HCT116 (cell line): ENCODE results near the gene GPRC5D. TPM values are rescaled to one million over a fixed set of nuclear protein-coding genes. Genes with fewer than 3 reads are reported as not detected.
A peak's percentile ranks its signal among the peaks of the same experiment; 100 is the strongest.

Experiments used
- ATAC-seq: fragments of 200-7000 bp; cut with Tn5 transposase; 2 replicates; pipeline ENCODE4 v1.9.1; 2020; ENCODE audit warnings: mild to moderate bottlenecking, moderate library complexity
- BruUV-seq: library from RNA; stranded (reverse); fragments of 400-500 nt; replicated peaks from 2 replicates; lab custom pipeline; 2021; lab: Mats Ljungman, UMichigan
- CTCF ChIA-PET: fragments of 300-600 bp; sonication (Branson Sonifier 250); formaldehyde crosslinking; loops from one replicate; lab custom pipeline; 2021; ENCODE audit warnings: antibody characterized with exemption; lab: Charles Lee
- POLR2A ChIA-PET: fragments of 300-600, 350-600 bp; sonication (Branson Sonifier 250); formaldehyde crosslinking; loops from one replicate; lab custom pipeline; 2021; ENCODE audit warnings: antibody characterized with exemption; lab: Charles Lee
- RAD21 ChIA-PET, 2 experiments: fragments of 300-600 bp; sonication (Branson Sonifier 250); formaldehyde crosslinking; loops; one replicate each; lab custom pipeline; 2023; ENCODE audit warnings: low total read pairs in 2 of 2; ENCODE audit not compliant: uncharacterized antibody in 2 of 2, unreplicated experiment in 2 of 2, low non-redundant PET in 1 of 2; lab: Charles Lee
- DNase-seq: peaks from one replicate; pipeline ENCODE4 v3.0.0-alpha.2; 2010; ENCODE audit warnings: low read depth, low spot score
- H2AFZ ChIP-seq: fragments of 200-600 bp; shearing (Covaris generic), sonication (generic); 2 replicates; pipeline ENCODE4 v1.6.1; 2017; ENCODE audit warnings: low read depth, mixed run types, mixed read lengths, antibody characterized with exemption, low read length; ENCODE audit not compliant: poor library complexity, severe bottlenecking
- H3K27ac ChIP-seq: 2 replicates; pipeline ENCODE4 v1.5.1; 2012; ENCODE audit warnings: low read depth, low read length
- H3K27me3 ChIP-seq: fragments of 200-600 bp; sonication (generic); 2 replicates; pipeline ENCODE4 v1.6.1; 2016; ENCODE audit warnings: mixed run types, low read length, mixed read lengths; ENCODE audit not compliant: insufficient read depth
- H3K36me3 ChIP-seq, 2 experiments: fragments of 200-500 bp in 1 of 2; fragments of 200-600 bp in 1 of 2; sonication (Bioruptor generic) in 1 of 2; sonication (generic) in 1 of 2; 2 replicates each; pipeline versions ENCODE4 v1.5.1 to v1.6.1; 2014 to 2016; ENCODE audit warnings: low read length in 2 of 2, inconsistent platforms in 1 of 2, mixed read lengths in 1 of 2, mixed run types in 1 of 2; ENCODE audit not compliant: insufficient read depth in 2 of 2, control insufficient read depth in 1 of 2
- H3K4me1 ChIP-seq, 2 experiments: fragments of 200-600 bp in 1 of 2; sonication (generic) in 1 of 2; 2 replicates each; pipeline versions ENCODE4 v1.5.1 to v1.6.1; 2012 to 2017; ENCODE audit warnings: low read length in 2 of 2, inconsistent platforms in 1 of 2, mild to moderate bottlenecking in 1 of 2, mixed read lengths in 1 of 2, mixed run types in 1 of 2, moderate library complexity in 1 of 2; ENCODE audit not compliant: insufficient read depth in 2 of 2, control insufficient read depth in 1 of 2
- H3K4me2 ChIP-seq: fragments of 200-600 bp; sonication (generic); 2 replicates; pipeline ENCODE4 v1.6.1; 2017; ENCODE audit warnings: mixed run types, low read length, mixed read lengths
- H3K4me3 ChIP-seq, 2 experiments: fragments of 200-600 bp in 1 of 2; sonication (generic) in 1 of 2; replicated peaks in 1 of 2; 2 replicates each; pipeline ENCODE4 v1.5.1; 2011 to 2016; ENCODE audit warnings: low read length in 2 of 2, control low read depth in 1 of 2, low read depth in 1 of 2, mild to moderate bottlenecking in 1 of 2, mixed read lengths in 1 of 2, mixed run types in 1 of 2
- H3K79me2 ChIP-seq: fragments of 200-600 bp; sonication (generic); 2 replicates; pipeline ENCODE4 v1.6.1; 2017; ENCODE audit warnings: mild to moderate bottlenecking, mixed run types, low read length, moderate library complexity, mixed read lengths; ENCODE audit not compliant: insufficient read depth
- H3K9ac ChIP-seq: fragments of 200-600 bp; sonication (generic); 2 replicates; pipeline ENCODE4 v1.6.1; 2016; ENCODE audit warnings: low read length, mixed read lengths
- H3K9me2 ChIP-seq: fragments of 200-600 bp; sonication (generic), shearing (Covaris generic); 2 replicates; pipeline ENCODE4 v1.6.1; 2017; ENCODE audit warnings: mixed run types, mild to moderate bottlenecking, moderate library complexity; ENCODE audit not compliant: insufficient read depth
- H3K9me3 ChIP-seq, 2 experiments: fragments of 200-500 bp in 1 of 2; fragments of 200-600 bp in 1 of 2; sonication (Bioruptor generic) in 1 of 2; sonication (generic) in 1 of 2; 2 replicates each; pipeline ENCODE4 v1.6.1; 2014 to 2017; ENCODE audit warnings: low read length in 2 of 2, mixed read lengths in 2 of 2, inconsistent platforms in 1 of 2, low read depth in 1 of 2, mild to moderate bottlenecking in 1 of 2, mixed run types in 1 of 2, moderate library complexity in 1 of 2; ENCODE audit not compliant: control insufficient read depth in 1 of 2, insufficient read depth in 1 of 2
- H4K20me1 ChIP-seq: fragments of 200-600 bp; sonication (generic), shearing (Covaris generic); 2 replicates; pipeline ENCODE4 v1.6.1; 2017; ENCODE audit warnings: mixed run types, mild to moderate bottlenecking, moderate library complexity; ENCODE audit not compliant: insufficient read depth
- RAD21 ChIP-seq: IDR thresholded peaks from 2 replicates; pipeline ENCODE4 v1.6.1; 2012; ENCODE audit warnings: low read depth, mild to moderate bottlenecking
- SIN3A ChIP-seq: IDR thresholded peaks from 2 replicates; pipeline ENCODE4 v1.6.1; 2012; ENCODE audit warnings: low read depth
- TCF7L2 ChIP-seq: IDR thresholded peaks from 2 replicates; pipeline ENCODE4 v1.7.0; 2011; ENCODE audit warnings: borderline replicate concordance, inconsistent platforms; ENCODE audit not compliant: insufficient read depth, insufficient read length; ENCODE audit errors: extremely low read depth
- intact Hi-C: fragments of 100-400 bp; cut with micrococcal nuclease; formaldehyde crosslinking; loops from 2 replicates; pipeline ENCODE4 v1.10.0; 2022
- total RNA-seq: library from RNA; stranded (reverse); gene quantifications from one replicate; pipeline ENCODE4 v1.2.1, GENCODE V29; 2021; ENCODE audit not compliant: unreplicated experiment
- TF ChIP-seq, protein P1 (sequence below), 3 experiments: fragments of 200-600 bp in 1 of 3; sonication (generic) in 1 of 3; IDR thresholded peaks in 2 of 3; conservative IDR thresholded peaks in 1 of 3; 2 replicates each; pipeline ENCODE4 v1.5.1; 2012 to 2017; ENCODE audit warnings: low read depth in 2 of 3, low read length in 2 of 3, antibody characterized with exemption in 1 of 3, borderline replicate concordance in 1 of 3, control low read depth in 1 of 3, mild to moderate bottlenecking in 1 of 3, mixed read lengths in 1 of 3, mixed run types in 1 of 3, moderate library complexity in 1 of 3; ENCODE audit not compliant: insufficient read depth in 1 of 3

Gene GPRC5D
- total RNA-seq, 1 experiment from 2014 or later: not detected

- TF ChIP-seq, protein P1, sequence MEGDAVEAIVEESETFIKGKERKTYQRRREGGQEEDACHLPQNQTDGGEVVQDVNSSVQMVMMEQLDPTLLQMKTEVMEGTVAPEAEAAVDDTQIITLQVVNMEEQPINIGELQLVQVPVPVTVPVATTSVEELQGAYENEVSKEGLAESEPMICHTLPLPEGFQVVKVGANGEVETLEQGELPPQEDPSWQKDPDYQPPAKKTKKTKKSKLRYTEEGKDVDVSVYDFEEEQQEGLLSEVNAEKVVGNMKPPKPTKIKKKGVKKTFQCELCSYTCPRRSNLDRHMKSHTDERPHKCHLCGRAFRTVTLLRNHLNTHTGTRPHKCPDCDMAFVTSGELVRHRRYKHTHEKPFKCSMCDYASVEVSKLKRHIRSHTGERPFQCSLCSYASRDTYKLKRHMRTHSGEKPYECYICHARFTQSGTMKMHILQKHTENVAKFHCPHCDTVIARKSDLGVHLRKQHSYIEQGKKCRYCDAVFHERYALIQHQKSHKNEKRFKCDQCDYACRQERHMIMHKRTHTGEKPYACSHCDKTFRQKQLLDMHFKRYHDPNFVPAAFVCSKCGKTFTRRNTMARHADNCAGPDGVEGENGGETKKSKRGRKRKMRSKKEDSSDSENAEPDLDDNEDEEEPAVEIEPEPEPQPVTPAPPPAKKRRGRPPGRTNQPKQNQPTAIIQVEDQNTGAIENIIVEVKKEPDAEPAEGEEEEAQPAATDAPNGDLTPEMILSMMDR (IDR thresholded peaks at IDR 0.05 in 2 of 3, conservative IDR thresholded peaks at IDR 0.05 in 1 of 3; ENCODE audit: borderline replicate concordance in 1 of 3, insufficient read depth in 1 of 3, low read depth in 2 of 3, low read length in 2 of 3): peak; percentile 67 to 98 (median 93); a peak in 5 of 6 replicates
- TF ChIP-seq RAD21 (peak; percentile 84), SIN3A (peak; percentile 14; the same call in 1 of the 2 replicates)
Observed at GRCh38 chr12:12916135-12916944, 35.6 kb downstream of the GPRC5D start (continued).

DNA sequence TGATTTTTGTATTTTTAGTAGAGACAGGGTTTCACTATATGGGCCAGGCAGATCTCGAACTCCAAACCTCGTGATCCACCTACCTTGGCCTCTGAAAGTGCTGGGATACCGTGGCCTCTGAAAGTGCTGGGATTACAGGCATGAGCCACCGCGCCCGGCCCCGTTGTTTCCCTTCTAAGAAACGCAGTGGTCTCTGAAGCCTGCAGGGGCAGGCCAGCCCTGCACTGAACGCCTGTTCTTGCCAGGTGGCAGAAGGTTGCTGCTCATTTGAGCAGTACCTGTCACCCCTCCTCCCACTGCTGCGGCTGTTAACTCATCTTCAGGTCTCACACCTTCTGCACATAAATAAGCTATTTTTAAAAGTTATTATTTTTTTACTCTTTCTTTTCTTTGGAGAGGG lies 36.3 kb downstream of the GPRC5D start:
- H4K20me1 ChIP-seq: peaks cover 13% of the 10 kb centered on the region; the same call in 1 of the 2 replicates
- POLR2A ChIA-PET: interaction anchor here (1.5 kb wide), 1 partner anchor 25 kb away, joined by 4 read pairs; the partner anchor contains the start of gene GPRC5A
- RAD21 ChIA-PET: no interaction called here
- H3K9me2 ChIP-seq: no peaks in the 10 kb centered on the region
- ATAC-seq (peak; percentile 44), DNase-seq (no peak)
- no peak overlapping the region for H3K9ac ChIP-seq
- H2AFZ ChIP-seq: no peak overlapping the region
- no peaks in the 10 kb centered on the region for H3K27me3 ChIP-seq
- no peak for TF ChIP-seq TCF7L2
- peak; percentile 5; the same call in 1 of the 2 replicates for TF ChIP-seq RAD21
- no peak overlapping the region for H3K4me3 ChIP-seq
- no TSS peak for BruUV-seq
- peaks cover 65% of the 10 kb centered on the region for H3K79me2 ChIP-seq
- H3K9me3 ChIP-seq: no peaks in the 10 kb centered on the region
- peak overlapping the region; percentile 13; the same call in 1 of the 2 replicates for H3K27ac ChIP-seq
- CTCF ChIA-PET: interaction anchor here (1.0 to 1.5 kb wide), 5 partner anchors 60 to 296 kb away, joined by 3 to 4 read pairs (median 3); no protein-coding TSS in a partner anchor
- peaks cover 46 to 61% of the 10 kb centered on the region in 2 experiments for H3K36me3 ChIP-seq
- intact Hi-C loops: loop anchor here (1.0 to 5.0 kb wide), 3 partner anchors 68 to 297 kb away; no protein-coding TSS in a partner anchor
- H3K4me2 ChIP-seq: no peak overlapping the region
- peaks cover 0 to 30% of the 10 kb centered on the region in 2 experiments; a peak in 3 of 4 replicates for H3K4me1 ChIP-seq
